Astrocyte of the cerebellum (primary cell): Measurements from ENCODE around the gene TIMM44.
A peak's percentile ranks its signal among the peaks of the same experiment; 100 is the strongest.
"Not testable (repeated sequence)": the region's sequence is repeated elsewhere in the genome, so short reads cannot be mapped to it uniquely, and the experiment has no call there.

ENCODE experiments used
- DNase-seq: peaks from one replicate; pipeline ENCODE4 v3.0.0-alpha.2; 2011; ENCODE audit warnings: low read depth
- H3K4me3 ChIP-seq: 2 replicates; pipeline ENCODE4 v1.5.1; 2011; ENCODE audit warnings: mild to moderate bottlenecking, low read depth, low read length, moderate library complexity
- CTCF ChIP-seq: IDR thresholded peaks from 2 replicates; pipeline ENCODE4 v1.5.1; 2012; ENCODE audit warnings: low read length, low read depth, moderate library complexity, mild to moderate bottlenecking; ENCODE audit errors: missing control alignments
- in situ Hi-C: cut with HindIII; loops from 2 replicates; pipeline ENCODE4 v1.10.0; 2017; ENCODE audit warnings: low sequenced_read_pairs

The TIMM44 gene

GRCh38 chr19:7933828-7934725 lies 9.4 kb downstream of the TIMM44 start:
- DNase-seq, result no peak
- H3K4me3 ChIP-seq, result no peak overlapping the region
- no peak for TF ChIP-seq CTCF
- in situ Hi-C loops, result no loop called here

- in situ Hi-C loops, result no loop called here
- no peak overlapping the region for H3K4me3 ChIP-seq
- peak; percentile 35 for TF ChIP-seq CTCF
- DNase-seq, result no peak
These were observed 10.1 kb downstream of the TIMM44 start for GRCh38 chr19:7933411-7933810.

GRCh38 chr19:7932930-7933300 lies 10.6 kb downstream of the TIMM44 start:
- in situ Hi-C loops, result no loop called here
- no peak for TF ChIP-seq CTCF
- no peak for DNase-seq
- H3K4me3 ChIP-seq, result no peak overlapping the region

- in situ Hi-C loops, result no loop called here
- TF ChIP-seq CTCF, result no peak
- H3K4me3 ChIP-seq, result no peak overlapping the region
- no peak for DNase-seq
These were observed 11.1 kb downstream of the TIMM44 start for GRCh38 chr19:7932276-7932929.

GRCh38 chr19:7931221-7932061 lies 12.0 kb downstream of the TIMM44 start:
- no peak for DNase-seq
- TF ChIP-seq CTCF, result no peak
- in situ Hi-C loops, result no loop called here
- no peak overlapping the region for H3K4me3 ChIP-seq

GRCh38 chr19:7930765-7931164 lies 12.7 kb downstream of the TIMM44 start:
- DNase-seq, result no peak
- TF ChIP-seq CTCF, result no peak
- no peak overlapping the region for H3K4me3 ChIP-seq
- in situ Hi-C loops, result no loop called here

GRCh38 chr19:7930030-7930429 lies 13.4 kb downstream of the TIMM44 start:
- DNase-seq, in situ Hi-C loops, H3K4me3 ChIP-seq: not testable (repeated sequence)
